ENCODE data around the gene PJVK.
"Not testable (repeated sequence)": the region's sequence is repeated elsewhere in the genome, so short reads cannot be mapped to it uniquely, and the experiment has no call there.

The PJVK gene

GRCh38 chr2:178469219-178469849, 18.2 kb downstream of the PJVK start:
- Mint-ChIP-seq H3K4me3 (no peak overlapping the region), H3K36me3 (no peaks in the 10 kb centered on the region), H3K27ac (no peak overlapping the region), H3K9me3 (no peaks in the 10 kb centered on the region), H3K4me1 (no peaks in the 10 kb centered on the region)
- ATAC-seq (no peak), DNase-seq (ENCODE audit: low spot score in 2 of 2) (no peak)

GRCh38 chr2:178471313-178471712, 20.1 kb downstream of the PJVK start:
- not testable (repeated sequence) for ATAC-seq; H3K4me3 Mint-ChIP-seq; H3K36me3 Mint-ChIP-seq; DNase-seq (ENCODE audit: low spot score in 2 of 2); H3K4me1 Mint-ChIP-seq; H3K9me3 Mint-ChIP-seq; H3K27ac Mint-ChIP-seq

GRCh38 chr2:178473373-178473772, 22.2 kb downstream of the PJVK start:
- H3K36me3 Mint-ChIP-seq = peaks cover 3% of the 10 kb centered on the region
- DNase-seq (ENCODE audit: low spot score in 2 of 2) (no peak), ATAC-seq (no peak)
- H3K4me3 Mint-ChIP-seq = no peak overlapping the region
- peaks cover 2% of the 10 kb centered on the region for H3K4me1 Mint-ChIP-seq
- no peaks in the 10 kb centered on the region for H3K9me3 Mint-ChIP-seq
- H3K27ac Mint-ChIP-seq = no peak overlapping the region

- no peaks in the 10 kb centered on the region for H3K9me3 Mint-ChIP-seq
- H3K4me3 Mint-ChIP-seq = no peak overlapping the region
- H3K36me3 Mint-ChIP-seq = peaks cover 9% of the 10 kb centered on the region
- DNase-seq (ENCODE audit: low spot score in 2 of 2) (no peak), ATAC-seq (no peak)
- peaks cover 6% of the 10 kb centered on the region for H3K4me1 Mint-ChIP-seq
- no peak overlapping the region for H3K27ac Mint-ChIP-seq
These were observed 22.8 kb downstream of the PJVK start for GRCh38 chr2:178473931-178474330.

- DNase-seq (ENCODE audit: low spot score in 2 of 2) = no peak
- no peak overlapping the region for H3K27ac Mint-ChIP-seq
- H3K9me3 Mint-ChIP-seq = no peaks in the 10 kb centered on the region
These were observed 23.4 kb downstream of the PJVK start for GRCh38 chr2:178474560-178474959.

GRCh38 chr2:178476477-178476876, 25.3 kb downstream of the PJVK start:
- Mint-ChIP-seq H3K9me3 (no peaks in the 10 kb centered on the region), H3K4me3 (no peak overlapping the region), H3K4me1 (peaks cover 20% of the 10 kb centered on the region), H3K27ac (no peak overlapping the region), H3K36me3 (peaks cover 12% of the 10 kb centered on the region)
- ATAC-seq = no peak
- DNase-seq (ENCODE audit: low spot score in 2 of 2) = no peak

More at GRCh38 chr2:178474560-178474959, 23.4 kb downstream of the PJVK start:
- Mint-ChIP-seq H3K4me3 (no peak overlapping the region), H3K4me1 (peaks cover 12% of the 10 kb centered on the region), H3K36me3 (peaks cover 12% of the 10 kb centered on the region)
- ATAC-seq = no peak

- DNase-seq (ENCODE audit: low spot score in 2 of 2) (no peak), ATAC-seq (no peak)
- H3K36me3 Mint-ChIP-seq = peaks cover 12% of the 10 kb centered on the region
- H3K9me3 Mint-ChIP-seq = no peaks in the 10 kb centered on the region
- H3K4me3 Mint-ChIP-seq = peak overlapping the region; percentile 97
- peaks cover 31% of the 10 kb centered on the region for H3K4me1 Mint-ChIP-seq
- peak overlapping the region; percentile 97 for H3K27ac Mint-ChIP-seq
These were observed 26.4 kb downstream of the PJVK start for GRCh38 chr2:178477443-178478129.

GRCh38 chr2:178478130-178478438, 26.9 kb downstream of the PJVK start:
- peak overlapping the region; percentile 97 for H3K27ac Mint-ChIP-seq
- H3K36me3 Mint-ChIP-seq = peaks cover 12% of the 10 kb centered on the region
- peaks cover 35% of the 10 kb centered on the region for H3K4me1 Mint-ChIP-seq
- H3K4me3 Mint-ChIP-seq = peak overlapping the region; percentile 97
- ATAC-seq (no peak), DNase-seq (ENCODE audit: low spot score in 2 of 2) (peak in 1 of 2 donors; percentile 6)
- H3K9me3 Mint-ChIP-seq = no peaks in the 10 kb centered on the region

- DNase-seq (ENCODE audit: low spot score in 2 of 2) (peak; percentile 61 to 87), ATAC-seq (peak; percentile 86)
- H3K36me3 Mint-ChIP-seq = peaks cover 12% of the 10 kb centered on the region
- H3K27ac Mint-ChIP-seq = peak within 1 kb of the TSS; percentile 97
- peaks cover 35% of the 10 kb centered on the region for H3K4me1 Mint-ChIP-seq
- H3K9me3 Mint-ChIP-seq = no peaks in the 10 kb centered on the region
- peak within 1 kb of the TSS; percentile 97 for H3K4me3 Mint-ChIP-seq
These were observed 27.5 kb downstream of the PJVK start, which contains the start of gene FKBP7 for GRCh38 chr2:178478439-178479274. Gene FKBP7, minus strand, starts transcription at chr2:178478600. Its CDS starts 101 bp downstream, at chr2:178478499.

GRCh38 chr2:178479275-178479616, 28.1 kb downstream of the PJVK start:
- H3K27ac Mint-ChIP-seq = peak overlapping the region; percentile 97
- peaks cover 12% of the 10 kb centered on the region for H3K36me3 Mint-ChIP-seq
- DNase-seq (ENCODE audit: low spot score in 2 of 2) (no peak), ATAC-seq (no peak)
- peaks cover 37% of the 10 kb centered on the region for H3K4me1 Mint-ChIP-seq
- H3K4me3 Mint-ChIP-seq = peak overlapping the region; percentile 97
- no peaks in the 10 kb centered on the region for H3K9me3 Mint-ChIP-seq

GRCh38 chr2:178479758-178480226, 28.6 kb downstream of the PJVK start:
- Mint-ChIP-seq H3K9me3 (no peaks in the 10 kb centered on the region), H3K36me3 (peaks cover 12% of the 10 kb centered on the region), H3K27ac (peak overlapping the region; percentile 97), H3K4me3 (peak overlapping the region; percentile 97), H3K4me1 (peaks cover 43% of the 10 kb centered on the region)
- ATAC-seq = no peak
- DNase-seq (ENCODE audit: low spot score in 2 of 2) = no peak

GRCh38 chr2:178480227-178481181, 29.3 kb downstream of the PJVK start, which contains the start of gene PLEKHA3:
Gene PLEKHA3, plus strand, starts transcription at chr2:178480457. Its CDS starts 413 bp downstream, at chr2:178480870.
- Mint-ChIP-seq H3K4me1 (peaks cover 44% of the 10 kb centered on the region), H3K4me3 (peak within 1 kb of the TSS; percentile 97), H3K27ac (peak within 1 kb of the TSS; percentile 97), H3K36me3 (peaks cover 17% of the 10 kb centered on the region), H3K9me3 (no peaks in the 10 kb centered on the region)
- DNase-seq (ENCODE audit: low spot score in 2 of 2) (peak; percentile 66 to 92), ATAC-seq (peak; percentile 78)

- Mint-ChIP-seq H3K36me3 (peaks cover 36% of the 10 kb centered on the region), H3K9me3 (no peaks in the 10 kb centered on the region), H3K4me3 (peak overlapping the region; percentile 97), H3K27ac (no peak overlapping the region), H3K4me1 (peaks cover 57% of the 10 kb centered on the region)
- ATAC-seq = no peak
- no peak for DNase-seq (ENCODE audit: low spot score in 2 of 2)
These were observed 31.3 kb downstream of the PJVK start for GRCh38 chr2:178482437-178482836.

- DNase-seq (ENCODE audit: low spot score in 2 of 2) = no peak
- no peak overlapping the region for H3K27ac Mint-ChIP-seq
- ATAC-seq = no peak
- no peaks in the 10 kb centered on the region for H3K9me3 Mint-ChIP-seq
- peaks cover 42% of the 10 kb centered on the region for H3K36me3 Mint-ChIP-seq
- no peak overlapping the region for H3K4me3 Mint-ChIP-seq
- H3K4me1 Mint-ChIP-seq = peaks cover 62% of the 10 kb centered on the region
These were observed 33.3 kb downstream of the PJVK start for GRCh38 chr2:178484245-178485041.
